CD4-positive, alpha-beta T cell treated with Interferon gamma for 1 hour (primary cell): Measurements from ENCODE around the gene MYH9.

Experiments
- DNase-seq: peaks from one replicate; pipeline ENCODE4 v3.0.0-alpha.2; 2020

The MYH9 gene

DNA sequence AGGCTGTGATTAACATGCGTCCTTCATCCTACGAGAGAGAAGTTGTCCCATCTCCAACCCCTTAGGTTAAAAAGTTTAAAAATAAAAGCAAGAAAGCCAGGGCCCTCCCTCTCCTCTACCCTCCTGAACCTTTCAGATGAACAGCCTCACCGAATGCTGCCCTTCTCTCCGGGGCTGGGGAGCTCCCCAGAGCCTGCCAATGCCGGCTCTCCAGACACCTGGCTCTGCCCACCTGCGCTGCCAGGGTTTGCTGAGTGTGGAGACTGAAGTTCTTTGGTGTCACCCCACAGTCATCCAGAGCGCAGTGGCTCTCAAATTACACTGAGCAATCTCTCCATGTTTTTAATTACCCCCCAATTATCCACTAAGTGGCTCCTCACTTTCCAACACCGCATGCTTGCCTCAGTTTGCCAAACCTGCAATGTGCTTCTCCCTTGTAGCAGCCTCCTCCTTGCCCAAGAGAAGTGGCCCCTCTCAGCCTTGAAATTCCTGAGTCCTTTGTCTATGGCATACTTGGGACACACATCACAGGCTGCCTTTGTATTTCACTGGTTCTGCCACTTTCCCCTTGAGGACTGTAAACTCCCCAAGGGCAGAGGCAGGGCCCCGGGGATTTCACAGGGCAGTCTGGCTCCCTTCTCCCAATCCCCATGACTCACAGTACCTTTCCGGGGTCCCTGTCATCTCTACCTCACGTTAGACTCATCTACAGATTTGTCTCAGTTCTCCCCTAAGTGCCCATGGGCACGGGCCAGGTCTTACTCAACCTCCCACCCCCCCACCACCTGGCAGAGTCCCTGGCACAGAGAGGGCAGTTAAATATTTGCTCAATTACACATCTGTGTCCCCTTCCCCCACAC, 2.0 kb downstream of the MYH9 start:
- DNase-seq = peak; percentile 51

DNA sequence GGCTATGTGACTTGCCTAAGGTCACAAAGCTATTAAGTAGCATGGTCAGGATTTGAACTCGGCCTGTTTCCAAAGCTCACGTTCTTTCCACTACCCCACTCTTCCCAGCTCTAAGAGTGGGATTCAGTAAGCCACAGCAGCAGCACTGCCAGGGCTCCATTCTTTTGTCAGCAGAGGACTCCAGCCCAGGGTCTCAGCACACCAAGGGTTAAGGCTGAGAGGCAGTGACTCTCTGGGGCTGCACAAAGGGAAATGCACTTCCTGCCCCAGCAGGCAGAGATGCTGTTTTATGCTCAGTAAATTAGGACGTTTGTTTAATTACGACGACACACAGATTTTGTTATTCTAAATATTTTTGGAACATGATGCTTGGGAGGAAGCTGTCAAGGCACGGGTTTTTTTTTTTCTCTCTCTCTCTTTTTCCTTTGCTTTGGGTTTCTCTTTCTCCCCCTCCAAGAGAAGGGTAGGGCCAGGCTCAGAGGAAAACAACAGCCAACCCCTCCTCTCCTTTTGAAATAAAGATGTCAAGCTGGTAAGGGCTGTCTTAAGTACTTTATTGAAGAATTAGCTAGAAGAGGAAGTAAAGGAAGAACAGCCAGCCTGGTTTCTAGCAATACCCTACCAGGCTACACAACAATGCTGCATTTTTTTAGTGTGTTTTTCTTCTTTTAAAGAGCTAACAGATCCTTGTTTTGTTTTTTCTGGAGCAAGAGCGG, 2.8 kb downstream of the MYH9 start:
- peak; percentile 61 for DNase-seq

DNA sequence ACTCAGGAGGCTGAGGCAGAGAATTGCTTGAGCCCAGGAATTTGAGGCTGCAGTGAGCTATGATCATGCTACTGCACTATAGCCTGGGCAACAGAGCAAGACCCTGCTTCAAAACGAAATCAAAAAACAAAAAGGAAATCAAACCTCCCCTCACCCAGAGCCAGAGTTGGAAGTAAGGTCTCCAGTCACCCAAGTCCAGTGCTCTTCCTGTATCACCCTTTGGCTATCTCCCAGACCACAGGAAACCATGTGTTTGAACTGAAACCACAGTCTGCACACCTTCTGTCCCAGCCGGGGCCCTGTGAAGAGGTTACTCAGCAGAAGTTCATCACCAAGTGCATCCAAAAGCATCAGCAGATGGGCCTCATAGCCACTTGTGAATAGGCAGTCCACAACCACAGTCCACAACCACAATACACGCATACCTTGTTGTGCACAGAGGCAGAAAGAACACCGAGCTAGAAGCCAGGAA, 4.6 kb downstream of the MYH9 start:
- peak; percentile 64 for DNase-seq

DNA sequence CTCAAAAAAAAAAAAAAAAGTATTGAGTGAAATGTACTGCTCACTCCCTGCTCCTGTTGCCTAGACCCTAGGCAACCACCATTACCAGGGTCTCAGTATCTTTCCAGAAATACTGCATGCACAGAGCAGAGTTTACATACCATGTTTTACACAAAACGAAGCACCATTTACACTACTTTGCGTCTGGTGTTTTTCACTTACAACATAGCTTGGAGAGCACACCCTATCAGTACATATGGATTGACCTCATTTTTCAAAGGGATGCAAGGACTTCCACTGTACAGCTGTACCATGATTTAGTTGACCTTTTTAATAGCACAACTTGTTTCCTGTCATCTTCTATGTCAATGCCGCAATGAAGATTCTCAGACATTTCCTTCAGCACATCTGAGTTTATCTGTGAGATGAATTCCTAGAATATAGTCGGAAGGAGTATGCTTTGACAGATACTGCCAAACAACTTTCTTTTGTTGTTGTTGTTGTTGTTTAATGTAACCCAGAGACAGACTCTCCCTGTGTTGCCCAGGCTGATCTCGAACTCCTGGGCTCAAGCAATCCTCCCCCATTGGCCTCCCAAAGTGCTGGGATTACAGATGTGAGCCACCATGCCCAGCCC, 6.1 kb downstream of the MYH9 start:
- DNase-seq = no peak

DNA sequence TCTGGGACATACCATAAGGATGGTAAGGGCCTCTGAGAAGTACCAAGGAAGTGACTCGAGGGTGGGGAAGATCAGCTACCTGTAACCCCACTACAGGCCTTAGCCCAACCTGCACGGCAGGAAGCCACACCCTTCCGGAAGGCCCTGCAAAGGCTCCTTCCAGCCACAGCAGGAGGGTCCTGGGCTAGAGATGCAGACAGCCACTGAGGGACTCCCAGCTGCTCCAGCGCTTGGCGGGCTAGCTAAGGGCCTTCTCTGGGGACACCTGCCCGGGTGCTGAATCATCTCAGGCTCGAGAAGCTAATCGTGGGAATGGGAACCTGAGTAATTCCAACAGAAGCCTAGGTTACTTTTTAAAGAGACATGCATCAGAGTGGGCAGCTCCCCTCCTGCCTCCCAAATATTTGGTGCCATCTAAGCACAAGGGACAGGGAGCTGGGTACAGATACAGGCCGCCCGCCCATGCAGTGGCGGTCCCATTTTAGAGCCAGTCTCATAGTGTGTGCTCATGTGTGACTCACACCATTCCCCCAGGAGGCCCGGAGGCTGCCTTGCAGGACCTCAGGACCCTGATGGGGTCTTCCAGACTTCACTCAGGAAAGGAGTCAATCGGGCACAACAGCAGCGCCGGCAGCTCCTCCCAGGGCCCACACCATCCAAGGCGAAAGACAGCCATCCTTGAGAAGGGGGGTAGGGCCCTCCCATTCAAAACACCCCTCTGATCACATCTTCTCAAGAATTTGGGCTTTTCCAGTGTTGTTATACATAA, 8.0 kb downstream of the MYH9 start:
- DNase-seq = peak; percentile 65

DNA sequence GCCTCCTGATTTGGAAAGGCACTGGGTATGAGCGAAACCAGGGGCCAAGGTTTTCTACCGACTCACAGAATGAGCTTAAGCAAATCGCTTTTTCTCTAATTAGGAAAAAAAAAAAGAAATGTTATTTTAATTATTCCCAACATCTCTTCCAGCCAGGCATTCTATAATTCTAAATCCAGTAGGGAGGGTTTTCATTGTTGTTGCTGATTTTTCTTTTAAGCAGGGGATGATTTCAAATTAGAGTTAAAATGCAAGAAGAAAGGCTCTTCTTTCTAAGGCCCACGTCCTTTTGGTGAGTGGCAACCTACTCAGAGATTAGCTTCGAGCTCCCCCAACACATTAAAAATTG, 8.9 kb downstream of the MYH9 start:
- DNase-seq = no peak

DNA sequence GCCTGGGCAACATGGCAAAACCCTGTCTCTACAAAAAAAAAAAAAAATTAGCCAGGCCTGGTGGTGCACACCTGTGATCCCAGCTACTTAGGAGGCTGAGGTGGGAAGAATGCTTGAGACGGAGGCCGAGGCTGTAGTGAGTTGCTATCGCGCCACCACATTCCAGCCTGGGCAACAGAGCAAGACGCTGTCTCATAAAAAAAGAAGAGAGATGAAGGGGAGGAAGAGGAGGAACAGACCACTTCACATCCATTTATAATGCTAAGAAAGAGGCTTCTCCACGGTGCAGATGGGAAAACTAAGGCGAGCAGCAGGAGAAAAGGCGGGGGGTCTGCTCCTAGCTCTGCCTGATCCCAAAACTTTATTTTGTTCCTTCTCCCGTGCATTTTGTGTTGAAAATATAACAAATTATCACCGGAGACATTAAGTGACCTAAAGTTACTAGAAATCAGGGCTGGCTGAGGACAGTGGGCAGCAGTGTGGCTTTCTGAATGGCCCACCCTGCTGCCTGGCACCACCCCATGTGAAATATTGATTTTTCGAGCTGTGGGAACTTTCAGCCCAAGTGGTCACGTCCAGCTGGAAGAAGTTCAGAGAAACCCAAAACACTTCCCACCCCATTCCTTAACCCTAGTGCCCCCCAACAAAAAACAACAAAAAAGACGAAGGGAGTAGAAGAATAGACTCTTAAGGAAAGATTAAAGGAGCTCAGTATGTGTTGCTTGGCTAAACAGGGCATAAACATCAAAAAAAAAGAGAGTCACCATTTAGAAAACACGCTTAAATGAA, 9.5 kb downstream of the MYH9 start:
- no peak for DNase-seq

DNA sequence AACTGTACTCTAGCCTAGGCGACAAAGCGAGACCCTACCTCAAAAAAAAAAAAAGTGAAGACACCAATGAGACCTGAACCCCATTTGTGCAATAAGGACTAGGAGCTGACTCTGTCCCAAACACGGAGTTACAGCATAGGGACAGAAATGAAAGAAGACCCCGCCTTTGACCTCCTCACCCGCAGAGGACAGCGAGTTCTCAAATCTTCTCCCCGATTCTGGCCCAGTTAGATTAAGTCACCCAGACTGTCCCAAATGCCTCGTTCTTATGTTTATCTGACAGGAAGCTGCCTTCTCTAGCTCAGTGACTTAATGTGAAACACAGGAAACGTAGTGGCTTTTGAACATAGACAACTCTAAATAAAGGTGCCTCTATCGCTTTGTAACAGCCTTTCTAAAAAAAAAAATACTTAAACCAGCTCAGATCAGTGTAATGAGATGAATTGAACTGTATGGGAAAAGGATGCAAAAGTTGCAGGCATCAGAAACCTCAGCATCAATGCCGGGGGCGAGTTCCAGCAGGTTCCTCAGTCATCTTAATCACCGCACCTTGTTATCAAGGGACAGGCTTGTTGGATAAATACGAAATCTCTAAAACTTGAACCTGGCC, 10.6 kb downstream of the MYH9 start:
- peak; percentile 42 for DNase-seq

DNA sequence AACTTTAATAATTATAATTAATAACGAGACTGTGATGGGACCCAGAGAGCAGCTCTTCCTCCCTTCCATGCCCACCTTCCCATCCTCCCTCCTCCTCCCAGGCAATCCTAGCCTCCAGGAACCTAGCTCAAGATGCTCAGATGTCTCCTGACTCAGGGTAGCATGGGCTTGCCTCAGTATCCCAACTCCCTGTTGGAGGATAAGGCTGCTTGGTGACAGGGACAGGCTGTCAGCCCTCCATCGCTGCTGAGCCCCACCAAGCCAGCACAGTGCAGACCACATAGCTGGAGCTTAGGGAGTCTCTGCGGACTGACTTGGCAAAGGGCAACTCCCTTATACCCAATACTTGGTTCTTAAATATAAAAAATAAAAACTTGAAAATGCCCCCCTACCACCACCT, 11.5 kb downstream of the MYH9 start:
- DNase-seq = no peak

DNA sequence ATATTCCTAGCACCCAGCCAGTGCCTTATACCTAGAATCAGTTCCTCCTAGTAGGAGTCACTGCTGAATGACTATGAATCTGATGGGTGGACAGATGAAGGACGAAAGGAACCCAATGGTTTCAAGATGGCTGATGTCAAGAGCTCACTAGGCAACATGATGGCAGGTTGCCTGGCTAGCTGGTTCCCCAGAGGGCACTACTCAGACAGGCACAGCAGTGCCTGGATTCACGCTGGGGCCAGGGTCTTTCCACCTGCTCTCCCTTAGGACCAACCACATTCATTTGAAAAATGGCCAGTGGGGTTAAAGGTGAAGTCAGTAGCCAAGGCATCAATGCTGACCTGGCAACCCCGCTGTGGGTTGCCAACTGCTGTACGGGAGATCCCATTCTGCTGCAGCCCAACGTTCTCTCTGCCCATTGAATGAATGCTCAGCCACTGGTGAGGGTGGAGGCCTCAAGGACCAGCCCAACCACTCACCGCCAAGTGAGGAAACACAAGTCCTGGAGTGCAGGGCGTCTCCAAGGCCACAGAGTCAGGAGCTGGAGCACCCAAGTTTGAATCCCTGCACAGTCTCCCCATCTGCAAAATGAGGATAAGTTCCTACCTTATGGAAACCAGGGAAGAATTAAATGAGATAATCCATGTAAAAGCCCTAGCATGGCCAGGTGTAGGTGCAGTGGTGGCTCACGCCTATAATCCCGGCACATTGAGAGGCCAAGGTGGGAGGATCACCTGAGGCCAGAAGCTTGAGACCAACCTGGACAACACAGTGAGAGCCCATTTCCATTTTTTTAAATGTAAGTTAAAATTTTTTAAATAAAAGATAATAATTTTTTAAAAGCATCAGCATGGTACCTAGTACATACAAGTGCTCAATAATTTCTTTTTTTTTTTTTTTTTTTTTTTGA, 12.4 kb downstream of the MYH9 start:
- no peak for DNase-seq

DNA sequence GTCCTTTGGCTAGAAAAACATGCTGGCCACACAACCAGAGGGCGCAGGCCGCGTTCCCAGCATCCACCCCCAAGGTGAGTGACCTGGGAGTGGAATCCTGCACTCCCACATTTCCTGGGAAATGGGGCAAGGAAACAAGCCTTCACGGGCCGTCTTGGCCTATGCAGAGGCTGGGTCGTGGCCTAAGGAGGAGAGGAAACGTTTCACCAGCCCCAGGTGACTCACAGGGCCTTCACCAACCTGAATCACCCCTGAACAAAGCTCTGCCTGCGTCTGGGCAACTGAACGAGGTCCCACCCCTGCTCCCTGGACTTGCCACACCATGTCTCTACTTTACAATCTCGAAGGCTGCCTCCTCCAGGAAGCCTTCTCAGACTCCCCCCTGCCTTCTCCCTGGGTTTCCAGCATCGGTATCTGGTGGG, 13.2 kb downstream of the MYH9 start:
- peak; percentile 32 for DNase-seq

DNA sequence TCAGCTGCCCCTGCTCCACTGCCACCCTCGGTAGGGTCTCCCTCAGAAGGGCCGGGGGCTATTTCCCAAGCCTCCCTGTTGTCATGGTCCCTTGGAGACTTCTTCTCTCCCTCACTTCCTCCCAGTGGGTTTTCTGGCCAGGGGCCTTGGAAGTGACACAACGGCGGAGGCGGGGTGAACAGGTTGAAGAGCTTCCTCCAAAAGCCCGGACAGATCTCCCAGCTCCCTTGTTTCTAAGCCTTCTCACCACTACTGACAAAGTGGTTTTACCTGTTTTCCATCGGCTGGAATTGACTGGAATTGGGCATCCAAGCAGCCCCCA, 14.5 kb downstream of the MYH9 start:
- DNase-seq = no peak

DNA sequence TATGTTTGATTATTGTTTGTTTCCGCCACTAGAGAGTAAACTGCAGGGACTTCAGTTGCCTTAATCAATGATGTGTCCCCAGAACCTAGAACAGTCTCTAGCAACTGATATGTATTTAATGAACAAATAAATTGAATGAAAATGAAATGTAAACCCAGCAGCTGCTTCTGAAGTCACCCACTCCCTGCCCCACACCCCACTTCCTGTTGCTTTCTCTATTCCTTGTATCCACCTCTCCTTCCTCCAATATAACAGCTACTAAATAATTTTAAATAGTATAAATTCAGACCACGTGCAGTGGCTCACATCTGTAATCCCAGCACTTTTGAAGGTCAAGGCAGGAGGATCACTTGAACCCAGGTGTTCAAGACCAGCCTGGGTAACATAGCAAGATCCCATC, 15.8 kb downstream of the MYH9 start:
- no peak for DNase-seq

DNA sequence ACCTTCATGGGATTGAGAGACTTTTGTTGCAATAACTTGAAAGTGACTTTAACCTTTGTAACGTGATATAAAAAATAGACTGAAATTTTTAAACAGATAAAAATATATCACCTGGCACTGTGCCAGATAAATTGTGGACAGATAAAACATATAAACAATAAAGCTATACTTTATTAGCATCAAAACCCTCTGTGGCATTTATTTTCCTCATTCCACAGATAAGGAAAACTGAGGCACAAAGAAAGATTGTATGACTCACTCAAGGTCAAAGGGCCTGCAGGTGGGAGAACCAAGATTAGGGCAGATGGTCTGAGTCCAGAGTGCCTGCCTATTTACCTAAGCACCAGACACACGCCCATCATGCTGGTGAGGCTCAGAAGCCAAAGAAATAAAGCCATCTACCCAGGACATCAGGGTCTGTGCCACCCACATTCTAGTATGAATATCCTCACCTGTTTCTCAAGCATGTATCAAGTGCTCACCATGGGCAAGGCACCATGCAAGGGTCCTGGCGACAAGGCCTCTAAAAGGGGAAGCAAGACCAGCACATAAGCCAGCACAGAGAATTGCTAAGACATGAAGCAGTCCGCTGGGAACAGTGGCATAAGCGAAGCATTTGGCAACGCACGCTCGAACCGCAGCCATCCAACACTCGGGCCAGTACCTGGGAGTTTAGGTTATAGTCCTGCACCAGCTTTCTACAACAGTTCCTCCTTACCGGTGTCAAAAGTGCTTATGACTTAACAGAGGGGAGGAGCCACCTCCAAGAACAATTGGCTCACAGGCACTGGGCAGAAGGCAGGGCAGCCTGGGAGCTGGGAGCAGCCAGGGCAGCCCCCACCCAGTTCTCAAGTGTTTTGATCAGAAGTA, 17.6 kb downstream of the MYH9 start:
- peak; percentile 29 for DNase-seq

DNA sequence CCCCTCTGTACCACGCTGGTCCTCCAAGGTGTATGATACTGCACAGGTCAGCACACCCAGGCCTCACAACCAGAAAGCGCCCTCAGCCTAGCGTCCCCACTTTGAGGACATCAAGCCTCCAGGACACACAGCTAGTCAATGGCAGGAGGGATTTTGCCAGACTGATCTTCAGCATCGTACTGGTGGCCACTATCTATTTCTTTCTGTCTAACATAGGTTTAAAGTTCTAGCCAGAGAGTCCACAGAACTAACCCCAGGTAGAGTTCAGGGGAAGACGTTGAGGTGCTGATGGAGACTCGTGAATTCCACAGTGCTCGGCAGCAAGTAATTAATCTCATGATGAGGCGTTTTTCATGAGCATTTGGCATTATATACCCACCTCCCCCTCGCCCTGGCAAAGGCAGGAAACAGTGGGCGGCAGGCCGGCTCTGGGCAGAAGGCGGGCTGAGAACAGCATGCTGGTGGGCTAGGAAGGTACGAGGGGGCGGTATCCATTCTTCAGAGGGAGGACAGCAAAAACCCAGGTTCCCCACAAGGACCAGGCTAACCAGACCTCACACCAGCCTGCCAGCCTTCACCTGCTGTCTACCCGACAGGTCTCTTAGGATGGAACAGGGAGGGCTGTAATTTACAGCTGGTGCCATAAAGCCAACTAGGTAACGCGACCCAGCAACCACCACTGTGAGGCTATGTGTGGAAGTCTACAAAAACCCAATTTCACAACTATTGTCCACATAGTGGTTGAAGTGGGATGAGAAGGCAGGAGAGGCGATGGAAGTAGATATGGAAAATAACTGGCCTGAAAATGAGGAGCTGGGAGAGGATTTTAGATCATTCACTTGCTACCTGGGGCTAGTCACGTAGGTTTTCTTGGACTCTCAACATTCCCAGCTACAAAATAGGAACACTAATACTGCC, 18.5 kb downstream of the MYH9 start:
- peak; percentile 39 for DNase-seq

DNA sequence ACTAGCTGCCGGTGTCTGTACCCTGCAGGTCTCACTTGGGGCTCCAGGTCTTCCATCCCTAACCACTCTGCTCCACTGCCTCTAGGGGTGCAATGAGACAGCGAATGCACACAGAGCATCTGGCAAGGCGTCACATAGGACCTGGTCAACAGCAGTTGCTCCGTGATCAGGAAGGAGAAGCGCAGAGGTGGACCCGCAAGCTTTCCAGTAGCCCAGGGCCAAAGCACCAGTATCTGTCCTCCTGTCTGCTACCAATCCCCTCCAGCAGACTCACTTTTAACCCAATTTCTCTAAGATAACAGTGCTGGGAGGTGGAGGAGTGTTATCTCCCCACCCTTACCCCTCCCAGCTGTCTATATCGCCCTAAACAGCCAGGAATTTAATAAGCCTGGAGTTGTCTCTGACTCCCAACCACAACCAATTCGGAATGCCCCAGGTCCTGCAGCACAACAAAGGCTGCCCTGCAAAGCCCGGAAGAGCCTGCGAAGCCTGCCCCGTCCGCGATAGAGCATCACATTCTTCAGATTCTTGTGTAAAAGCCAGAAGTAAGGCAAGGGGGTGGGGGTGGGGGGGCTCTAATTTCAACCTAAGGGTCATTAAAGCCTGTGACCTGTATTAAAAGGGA, 19.3 kb downstream of the MYH9 start:
- DNase-seq = peak; percentile 44

DNA sequence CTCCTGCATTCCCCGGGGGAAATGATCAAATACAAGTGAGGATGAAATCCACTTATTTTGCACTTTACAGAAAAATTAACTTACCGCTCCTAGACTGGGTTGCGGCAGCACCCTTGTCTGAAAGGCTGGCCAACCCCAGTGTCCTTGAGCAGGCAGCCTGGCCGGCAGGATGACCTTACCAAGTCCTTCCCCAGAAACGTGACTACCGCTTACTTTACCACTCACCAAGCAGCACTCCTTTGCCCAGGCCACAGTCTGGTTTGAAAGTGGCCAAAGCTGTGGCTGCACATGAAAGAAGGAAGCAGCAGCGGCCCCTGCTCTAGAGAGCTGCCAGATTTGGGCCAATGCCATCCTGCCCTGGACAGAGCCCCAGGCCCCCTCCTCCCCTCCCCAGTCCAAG, 20.3 kb downstream of the MYH9 start:
- DNase-seq = no peak

DNA sequence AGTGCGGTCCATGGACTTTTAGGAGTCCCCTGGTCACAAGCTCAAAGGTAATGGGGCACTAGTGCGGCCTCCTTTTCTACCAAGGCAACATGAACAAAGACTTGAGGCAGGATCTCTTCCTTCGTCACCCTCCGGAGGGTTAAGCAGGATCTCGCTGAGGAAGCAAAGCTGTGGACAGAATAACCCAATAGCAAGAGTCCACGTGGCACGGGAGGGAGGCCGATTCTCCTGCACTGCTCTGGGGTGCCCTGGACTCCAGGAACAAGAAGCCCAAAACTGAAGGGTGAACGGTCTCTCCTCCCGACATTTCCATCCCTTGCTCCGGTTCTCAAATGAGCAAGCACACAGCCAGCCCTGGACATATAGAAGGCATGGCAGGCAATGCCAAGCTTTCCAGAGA, 20.7 kb downstream of the MYH9 start:
- DNase-seq = no peak
